IPS DF 4.7 (cell line): Measurements from ENCODE around the gene ACSF2.
"Not testable (repeated sequence)": the region's sequence is repeated elsewhere in the genome, so short reads cannot be mapped to it uniquely, and the experiment has no call there.

Experiments used
- DNase-seq: peaks from one replicate; pipeline ENCODE4 v3.0.0-alpha.2; 2013; ENCODE audit warnings: low spot score; ENCODE audit errors: extremely low read depth

Gene ACSF2

GRCh38 chr17:50475775-50476544 lies 49.9 kb downstream of the ACSF2 start:
- not testable (repeated sequence) for DNase-seq

GRCh38 chr17:50476545-50477315 lies 50.7 kb downstream of the ACSF2 start:
- no peak for DNase-seq

GRCh38 chr17:50477976-50478375 lies 52.0 kb downstream of the ACSF2 start:
- no peak for DNase-seq

- no peak for DNase-seq
Observed at GRCh38 chr17:50478391-50479381, 52.7 kb downstream of the ACSF2 start, which contains the start of gene RSAD1. Gene RSAD1, plus strand, starts transcription at chr17:50478860. Its CDS starts 25 bp downstream, at chr17:50478885.

GRCh38 chr17:50479522-50480141 lies 53.6 kb downstream of the ACSF2 start:
- DNase-seq: peak; percentile 72

GRCh38 chr17:50480142-50480764 lies 54.2 kb downstream of the ACSF2 start:
- DNase-seq: no peak

- DNase-seq: no peak
Observed at GRCh38 chr17:50480854-50481490, 55.0 kb downstream of the ACSF2 start.

GRCh38 chr17:50481648-50482047 lies 55.6 kb downstream of the ACSF2 start:
- DNase-seq: no peak

GRCh38 chr17:50482110-50482509 lies 56.1 kb downstream of the ACSF2 start:
- DNase-seq: no peak

GRCh38 chr17:50482516-50482915 lies 56.5 kb downstream of the ACSF2 start:
- DNase-seq: peak; percentile 76

GRCh38 chr17:50483266-50483665 lies 57.2 kb downstream of the ACSF2 start:
- no peak for DNase-seq

GRCh38 chr17:50484386-50485155 lies 58.6 kb downstream of the ACSF2 start:
- no peak for DNase-seq

- no peak for DNase-seq
Observed at GRCh38 chr17:50487213-50488096, 61.4 kb downstream of the ACSF2 start.

- no peak for DNase-seq
Observed at GRCh38 chr17:50488880-50489279, 62.9 kb downstream of the ACSF2 start.

- no peak for DNase-seq
Observed at GRCh38 chr17:50491505-50491904, 65.5 kb downstream of the ACSF2 start.

- DNase-seq: no peak
Observed at GRCh38 chr17:50492214-50492613, 66.2 kb downstream of the ACSF2 start.

- no peak for DNase-seq
Observed at GRCh38 chr17:50493744-50494143, 67.7 kb downstream of the ACSF2 start.

- DNase-seq: no peak
Observed at GRCh38 chr17:50495217-50495823, 69.3 kb downstream of the ACSF2 start.
